Thymus (tissue), 11 donors: Measurements from ENCODE around the gene SHC3. TPM values are rescaled to one million over a fixed set of nuclear protein-coding genes. Genes with fewer than 3 reads are reported as not detected.

Experiments used
- DNase-seq, 9 donors: peaks; one replicate each; pipeline ENCODE4 v3.0.0-alpha.2; 2013; ENCODE audit warnings: low spot score in 9 of 9, low read depth in 6 of 9, missing footprints in 1 of 9
- H3K27ac ChIP-seq, 2 donors: one replicate each; pipeline ENCODE4 v1.5.1; 2013; ENCODE audit warnings: control low read depth in 1 of 2, low read depth in 1 of 2, low read length in 1 of 2, mild to moderate bottlenecking in 1 of 2, moderate library complexity in 1 of 2
- H3K27me3 ChIP-seq, 2 donors: one replicate each; pipeline ENCODE4 v1.5.1; 2013; ENCODE audit warnings: low read length in 1 of 2; ENCODE audit not compliant: control insufficient read depth in 2 of 2, insufficient read depth in 1 of 2
- H3K36me3 ChIP-seq, 2 donors: one replicate each; pipeline ENCODE4 v1.5.1; 2013; ENCODE audit warnings: low read length in 1 of 2, mild to moderate bottlenecking in 1 of 2, moderate library complexity in 1 of 2; ENCODE audit not compliant: control insufficient read depth in 2 of 2, insufficient read depth in 2 of 2
- H3K4me1 ChIP-seq, 2 donors: one replicate each; pipeline ENCODE4 v1.5.1; 2013; ENCODE audit warnings: low read length in 2 of 2; ENCODE audit not compliant: control insufficient read depth in 2 of 2, insufficient read depth in 2 of 2
- H3K4me3 ChIP-seq, 2 donors: one replicate each; pipeline ENCODE4 v1.5.1; 2013; ENCODE audit warnings: low read length in 2 of 2, control low read depth in 1 of 2, mild to moderate bottlenecking in 1 of 2
- H3K9me3 ChIP-seq, 2 donors: one replicate each; pipeline ENCODE4 v1.5.1; 2013; ENCODE audit warnings: low read length in 1 of 2, mild to moderate bottlenecking in 1 of 2; ENCODE audit not compliant: control insufficient read depth in 2 of 2, insufficient read depth in 1 of 2
- WGBS: extraction: QIAGEN DNeasy Blood & Tissue Kit; methylation state at CpG from one replicate; pipeline ENCODE4 v1.1.7; 2013; 5-methylcytosine and 5-hydroxymethylcytosine counted together
- polyA plus RNA-seq: library from polyadenylated mRNA; stranded (reverse); fragments of 200-250 nt; gene quantifications from one replicate; pipeline ENCODE4 v1.2.3, GENCODE V29; 2013
- total RNA-seq: library from RNA; stranded (reverse); fragments of 120-200 nt; gene quantifications from one replicate; pipeline ENCODE4 v1.2.4, GENCODE V29; 2013
- donor health status: healthy.

The SHC3 gene
- total and polyA plus RNA-seq, 2 donors: 0.05 to 0.16 TPM

GRCh38 chr9:89135591-89136166, 42.9 kb downstream of the SHC3 start:
- Histone ChIP-seq H3K4me1 (no peaks in the 10 kb centered on the region), H3K4me3 (no peak overlapping the region), H3K9me3 (no peaks in the 10 kb centered on the region), H3K27me3 (no peaks in the 10 kb centered on the region), H3K36me3 (no peaks in the 10 kb centered on the region), H3K27ac (no peak overlapping the region)
- 97% methylated on average over 3 of the region's 3 CpGs for WGBS
- no peak for DNase-seq

GRCh38 chr9:89134709-89135108, 43.9 kb downstream of the SHC3 start:
- no peak for DNase-seq
- no peaks in the 10 kb centered on the region for H3K4me1 ChIP-seq

GRCh38 chr9:89122949-89123348, 55.7 kb downstream of the SHC3 start:
- Histone ChIP-seq H3K36me3 (no peaks in the 10 kb centered on the region), H3K27me3 (no peaks in the 10 kb centered on the region), H3K9me3 (peaks cover 0 to 1% of the 10 kb centered on the region in 2 donors), H3K27ac (no peak overlapping the region), H3K4me1 (no peaks in the 10 kb centered on the region), H3K4me3 (no peak overlapping the region)
- DNase-seq: no peak
- 93% methylated on average over 2 of the region's 2 CpGs for WGBS

More at GRCh38 chr9:89134709-89135108, 43.9 kb downstream of the SHC3 start:
- Histone ChIP-seq H3K4me3 (no peak overlapping the region), H3K36me3 (no peaks in the 10 kb centered on the region), H3K27ac (no peak overlapping the region), H3K27me3 (no peaks in the 10 kb centered on the region), H3K9me3 (no peaks in the 10 kb centered on the region)
- 93% methylated on average over 1 of the region's 1 CpG for WGBS

GRCh38 chr9:89120704-89121103, 57.9 kb downstream of the SHC3 start:
- 96% methylated on average over 3 of the region's 3 CpGs for WGBS
- Histone ChIP-seq H3K36me3 (no peaks in the 10 kb centered on the region), H3K27ac (no peak overlapping the region), H3K4me3 (no peak overlapping the region), H3K4me1 (no peaks in the 10 kb centered on the region), H3K27me3 (no peaks in the 10 kb centered on the region), H3K9me3 (peaks cover 0 to 1% of the 10 kb centered on the region in 2 donors)
- no peak for DNase-seq

- no peak overlapping the region for H3K4me3 ChIP-seq
- no peaks in the 10 kb centered on the region for H3K4me1 ChIP-seq
- no peaks in the 10 kb centered on the region for H3K27me3 ChIP-seq
- no peak for DNase-seq
- 95% methylated on average over 3 of the region's 3 CpGs for WGBS
- no peaks in the 10 kb centered on the region for H3K36me3 ChIP-seq
- H3K27ac ChIP-seq: no peak overlapping the region
- H3K9me3 ChIP-seq: peaks cover 0 to 1% of the 10 kb centered on the region in 2 donors
These were observed 61.8 kb downstream of the SHC3 start for GRCh38 chr9:89116805-89117192.

- DNase-seq: no peak
- Histone ChIP-seq H3K36me3 (no peaks in the 10 kb centered on the region), H3K4me3 (no peak overlapping the region), H3K27ac (no peak overlapping the region), H3K4me1 (no peaks in the 10 kb centered on the region), H3K27me3 (no peaks in the 10 kb centered on the region), H3K9me3 (peaks cover 0 to 1% of the 10 kb centered on the region in 2 donors)
- WGBS: 97% methylated on average over 8 of the region's 8 CpGs
These were observed 62.4 kb downstream of the SHC3 start for GRCh38 chr9:89116064-89116804.

- peaks cover 0 to 1% of the 10 kb centered on the region in 2 donors for H3K9me3 ChIP-seq
- H3K4me1 ChIP-seq: no peaks in the 10 kb centered on the region
- H3K27me3 ChIP-seq: no peaks in the 10 kb centered on the region
- 97% methylated on average over 1 of the region's 1 CpG for WGBS
- H3K36me3 ChIP-seq: no peaks in the 10 kb centered on the region
- H3K4me3 ChIP-seq: no peak overlapping the region
- no peak overlapping the region for H3K27ac ChIP-seq
- DNase-seq: no peak
These were observed 63.2 kb downstream of the SHC3 start for GRCh38 chr9:89115426-89115825.

GRCh38 chr9:89114741-89115140, 63.9 kb downstream of the SHC3 start:
- no peaks in the 10 kb centered on the region for H3K36me3 ChIP-seq
- 97% methylated on average over 4 of the region's 4 CpGs for WGBS

GRCh38 chr9:89113851-89114250, 64.8 kb downstream of the SHC3 start:
- Histone ChIP-seq H3K4me3 (no peak overlapping the region), H3K4me1 (no peaks in the 10 kb centered on the region), H3K27me3 (no peaks in the 10 kb centered on the region), H3K36me3 (no peaks in the 10 kb centered on the region), H3K9me3 (no peaks in the 10 kb centered on the region), H3K27ac (no peak overlapping the region)
- WGBS: 97% methylated on average over 4 of the region's 4 CpGs
- DNase-seq: no peak

More at GRCh38 chr9:89114741-89115140, 63.9 kb downstream of the SHC3 start:
- no peak overlapping the region for H3K27ac ChIP-seq
- no peaks in the 10 kb centered on the region for H3K27me3 ChIP-seq
- no peaks in the 10 kb centered on the region for H3K9me3 ChIP-seq
- no peak for DNase-seq
- no peak overlapping the region for H3K4me3 ChIP-seq
- H3K4me1 ChIP-seq: no peaks in the 10 kb centered on the region
